K562 treated with DMSO at 1 percent for 48 hours (cell line): ENCODE data around the gene EFHD2. TPM values are rescaled to one million over a fixed set of nuclear protein-coding genes. Genes with fewer than 3 reads are reported as not detected.

Source experiments
- total RNA-seq: library from RNA; unstranded; fragments of 300-600 nt; gene quantifications from 2 replicates; pipeline ENCODE4 v1.2.3, GENCODE V29; 2022; ENCODE audit warnings: low replicate concordance; ENCODE audit errors: extremely low read depth

The EFHD2 gene, protein sequence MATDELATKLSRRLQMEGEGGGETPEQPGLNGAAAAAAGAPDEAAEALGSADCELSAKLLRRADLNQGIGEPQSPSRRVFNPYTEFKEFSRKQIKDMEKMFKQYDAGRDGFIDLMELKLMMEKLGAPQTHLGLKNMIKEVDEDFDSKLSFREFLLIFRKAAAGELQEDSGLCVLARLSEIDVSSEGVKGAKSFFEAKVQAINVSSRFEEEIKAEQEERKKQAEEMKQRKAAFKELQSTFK
- not detected in 2 replicates for total RNA-seq

DNA sequence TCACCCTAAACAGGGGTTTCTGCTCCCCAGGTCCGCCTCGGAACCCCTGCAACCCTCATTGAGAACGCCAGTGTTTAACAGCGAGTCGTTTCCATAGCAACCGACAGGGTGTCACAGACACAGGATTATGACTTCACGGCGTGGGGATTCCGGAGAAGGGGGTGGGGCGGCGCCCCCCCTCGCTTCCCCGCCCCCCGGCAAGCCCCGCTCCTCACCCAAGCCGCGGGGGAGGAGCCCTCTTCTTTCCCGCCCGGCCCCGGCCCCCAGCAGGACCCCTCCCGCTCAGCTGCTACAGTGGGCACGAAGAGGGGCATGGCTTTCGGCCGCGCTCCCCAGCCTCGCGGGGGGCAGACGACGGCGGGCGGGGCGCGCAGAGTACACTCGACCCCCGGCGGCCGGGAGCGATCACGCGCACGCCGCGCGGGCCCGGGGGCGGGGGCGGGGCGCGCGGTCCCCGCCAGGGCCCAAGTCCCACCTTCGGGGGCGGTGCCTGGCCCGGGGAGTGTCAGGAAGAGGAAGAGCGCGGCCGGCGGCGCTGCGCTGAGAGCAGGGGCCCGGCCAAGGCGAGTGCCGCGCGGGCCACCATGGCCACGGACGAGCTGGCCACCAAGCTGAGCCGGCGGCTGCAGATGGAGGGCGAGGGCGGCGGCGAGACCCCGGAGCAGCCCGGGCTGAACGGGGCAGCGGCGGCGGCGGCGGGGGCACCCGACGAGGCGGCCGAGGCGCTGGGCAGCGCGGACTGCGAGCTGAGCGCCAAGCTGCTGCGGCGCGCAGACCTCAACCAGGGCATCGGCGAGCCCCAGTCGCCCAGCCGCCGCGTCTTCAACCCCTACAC is at the start of gene EFHD2:
Gene EFHD2 (plus strand): TSS at position 501 of the 835 bp plus-strand sequence. CDS start 84 bp downstream, at position 585.

DNA sequence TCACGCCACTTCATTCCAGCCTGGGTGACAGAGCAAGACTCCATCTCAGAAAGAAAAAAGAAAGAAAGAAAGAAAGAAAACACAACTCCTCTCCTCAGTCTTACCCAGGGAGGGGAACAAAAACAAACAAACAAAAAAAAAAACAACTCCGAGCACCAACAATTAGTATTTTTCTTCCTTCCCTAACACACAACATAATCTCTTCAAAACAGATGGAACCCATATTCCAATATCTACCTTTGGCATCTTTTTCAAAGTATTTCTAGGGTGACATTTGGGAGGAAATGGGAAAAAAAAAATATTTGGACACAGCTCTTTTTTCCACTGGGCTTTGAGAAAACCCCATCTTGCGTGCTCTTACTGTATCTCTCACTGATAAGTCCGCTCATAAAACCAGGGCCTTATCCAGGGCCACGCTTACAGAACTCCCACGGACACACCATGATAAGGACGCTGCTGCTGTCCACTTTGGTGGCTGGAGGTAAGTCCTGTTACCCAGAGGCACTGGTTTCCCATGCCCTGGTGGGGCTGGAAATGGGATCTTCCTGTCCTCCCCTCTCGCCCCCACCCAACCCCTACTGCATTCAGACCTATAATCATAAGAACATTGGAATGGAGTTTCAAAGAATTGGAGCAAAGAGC is 46.7 kb downstream of the EFHD2 start, which contains the start of gene CELA2A:
Gene CELA2A (plus strand): TSS at position 420 of the 642 bp plus-strand sequence. CDS start 22 bp downstream, at position 442.

DNA sequence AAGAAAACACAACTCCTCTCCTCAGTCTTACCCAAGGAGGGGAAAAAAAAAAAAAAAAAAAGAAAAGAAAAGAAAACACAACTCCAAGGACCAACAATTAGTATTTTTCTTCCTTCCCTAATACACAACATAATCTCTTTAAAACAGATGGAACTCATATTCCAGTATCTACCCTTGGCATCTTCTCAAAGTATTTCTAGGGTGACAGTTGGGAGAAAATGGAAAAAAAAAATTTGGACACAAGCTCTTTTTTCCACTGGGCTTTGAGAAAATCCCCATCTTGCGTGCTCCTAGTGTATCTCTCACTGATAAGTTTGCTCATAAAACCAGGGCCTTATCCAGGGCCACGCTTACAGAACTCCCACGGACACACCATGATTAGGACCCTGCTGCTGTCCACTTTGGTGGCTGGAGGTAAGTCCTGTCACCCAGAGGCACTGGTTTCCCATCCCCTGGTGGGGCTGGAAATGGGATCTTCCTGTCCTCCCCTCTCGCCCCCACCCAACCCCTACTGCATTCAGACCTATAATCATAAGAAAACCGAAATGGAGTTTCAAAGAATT is 66.1 kb downstream of the EFHD2 start, which contains the start of gene CELA2B:
Gene CELA2B (plus strand): TSS at position 353 of the 563 bp plus-strand sequence. CDS start 22 bp downstream, at position 375.

Other genes with a start within 250 kb of the EFHD2 start
- not detected in 2 replicates for gene FHAD1, start 162.7 kb upstream of the EFHD2 start, total RNA-seq
- gene CTRC, start 28.6 kb downstream of the EFHD2 start, total RNA-seq, result not detected in 2 replicates
- gene CELA2A, start 46.8 kb downstream of the EFHD2 start, total RNA-seq, result not detected in 2 replicates
- not detected in 2 replicates for gene CELA2B, start 66.2 kb downstream of the EFHD2 start, total RNA-seq
- gene CASP9, start 114.3 kb downstream of the EFHD2 start, total RNA-seq, result not detected in 2 replicates
- not detected in 2 replicates for gene DNAJC16, start 117.0 kb downstream of the EFHD2 start, total RNA-seq
- gene AGMAT, start 175.2 kb downstream of the EFHD2 start, total RNA-seq, result not detected in 2 replicates
- not detected in 2 replicates for gene DDI2, start 207.6 kb downstream of the EFHD2 start, total RNA-seq